GM18517 (cell line): ENCODE data around the gene DOCK4.

ENCODE experiments used
- ATAC-seq: cut with Tn5 transposase; IDR thresholded peaks from one replicate; pipeline ENCODE4 v1.9.1; 2021; ENCODE audit warnings: mild to moderate bottlenecking, moderate library complexity; ENCODE audit not compliant: unreplicated experiment

Gene DOCK4

GRCh38 chr7:112019932-112020331 is 186.3 kb downstream of the DOCK4 start:
- ATAC-seq, result no peak

- no peak for ATAC-seq
Measured at GRCh38 chr7:112018305-112019030, 187.7 kb downstream of the DOCK4 start.

DNA sequence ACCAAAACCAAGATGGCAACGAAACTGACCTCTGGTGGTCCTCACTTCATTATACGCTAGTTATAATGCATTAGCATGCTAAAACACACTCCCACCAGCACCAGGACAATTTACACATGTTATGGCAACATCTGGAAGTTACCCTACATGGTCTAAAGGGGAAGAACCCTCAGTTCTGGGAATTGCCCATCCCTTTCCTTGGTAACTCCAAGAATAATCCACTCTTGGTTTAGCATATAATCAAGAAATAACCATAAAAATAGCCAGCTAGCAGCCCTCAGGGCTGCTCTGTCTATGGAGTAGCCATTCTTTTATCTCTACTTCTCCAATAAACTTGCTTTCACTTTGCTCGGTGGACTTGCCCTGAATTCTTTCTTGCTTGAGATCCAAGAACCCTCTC is 191.1 kb downstream of the DOCK4 start:
- no peak for ATAC-seq

DNA sequence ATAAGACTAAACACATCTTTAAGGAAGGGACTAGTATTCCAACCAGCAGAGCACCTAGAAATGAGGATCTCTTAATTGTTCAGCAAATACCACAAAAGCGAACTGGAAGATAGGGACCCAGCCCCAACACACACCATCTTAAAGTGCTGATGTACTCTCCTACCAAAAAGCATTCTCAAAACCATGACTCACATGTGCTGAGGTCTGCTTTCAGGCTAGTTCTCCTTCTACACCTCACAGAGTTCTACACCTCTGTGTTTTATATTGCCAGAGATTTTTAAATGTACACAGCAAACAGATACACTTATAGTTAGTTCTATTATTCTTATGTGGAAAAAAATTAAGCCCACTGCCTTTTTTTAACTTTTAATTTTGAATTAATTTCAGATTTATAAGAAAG is 191.9 kb downstream of the DOCK4 start:
- no peak for ATAC-seq

DNA sequence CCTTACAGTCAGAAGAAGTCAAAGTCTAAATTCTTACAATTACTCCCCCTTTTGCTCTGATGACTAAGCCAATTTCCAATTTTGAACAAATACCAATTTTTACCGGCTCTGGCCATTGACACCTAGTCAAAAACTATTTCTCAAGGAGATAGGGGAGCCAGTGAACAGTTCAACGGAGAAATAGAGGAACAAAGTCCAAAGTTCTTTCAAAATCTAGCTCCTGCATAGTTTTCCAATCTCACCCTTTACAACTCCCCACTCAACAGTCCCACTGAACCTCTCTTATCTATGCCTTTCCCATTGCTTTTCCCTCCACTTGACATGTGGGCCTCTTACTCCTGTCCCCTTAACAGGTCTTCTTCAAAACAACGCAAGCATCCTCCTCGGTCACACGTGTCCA is 192.9 kb downstream of the DOCK4 start:
- ATAC-seq, result no peak

GRCh38 chr7:112012242-112012641 is 194.0 kb downstream of the DOCK4 start:
- ATAC-seq, result no peak

GRCh38 chr7:112010994-112011393 is 195.2 kb downstream of the DOCK4 start:
- ATAC-seq, result no peak

DNA sequence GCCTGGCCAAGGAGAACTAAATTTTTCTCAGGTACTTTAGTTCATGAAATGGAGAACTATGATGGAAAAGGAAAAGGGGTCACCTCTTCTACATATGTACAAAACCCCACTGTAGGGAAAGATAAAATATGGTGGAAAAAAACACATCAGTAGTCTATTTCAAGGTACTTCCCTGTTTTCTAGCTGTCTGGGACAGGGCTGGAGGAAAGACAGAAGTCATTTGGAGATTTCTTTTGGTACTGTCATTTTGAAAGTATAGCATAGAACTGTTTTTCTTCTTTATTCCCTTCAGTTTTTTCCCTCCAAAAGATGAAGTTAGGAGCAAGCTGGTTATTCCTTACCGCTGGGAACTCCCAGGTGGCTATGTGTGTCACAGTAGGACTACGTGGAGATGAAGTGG is 196.1 kb downstream of the DOCK4 start:
- ATAC-seq, result no peak

GRCh38 chr7:112009081-112009480 is 197.1 kb downstream of the DOCK4 start:
- no peak for ATAC-seq

DNA sequence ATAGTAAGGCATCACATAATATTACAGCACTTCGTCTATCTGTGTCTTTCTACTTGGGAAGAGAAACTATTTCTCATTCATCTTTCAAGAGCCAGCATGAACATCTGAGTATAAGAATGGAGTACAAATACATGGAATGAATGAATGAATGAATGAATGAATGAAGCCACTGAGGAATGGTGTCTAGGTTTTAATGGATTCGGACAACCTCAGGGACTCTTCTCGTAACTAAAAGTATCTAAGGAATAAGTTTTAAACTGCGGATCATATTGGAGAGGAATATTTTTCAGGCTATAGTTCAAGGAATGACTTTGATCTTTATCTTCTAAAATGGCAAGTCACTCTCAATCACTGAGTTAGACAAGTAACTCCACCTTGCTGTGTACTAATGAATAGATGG is 199.0 kb downstream of the DOCK4 start:
- ATAC-seq, result no peak

DNA sequence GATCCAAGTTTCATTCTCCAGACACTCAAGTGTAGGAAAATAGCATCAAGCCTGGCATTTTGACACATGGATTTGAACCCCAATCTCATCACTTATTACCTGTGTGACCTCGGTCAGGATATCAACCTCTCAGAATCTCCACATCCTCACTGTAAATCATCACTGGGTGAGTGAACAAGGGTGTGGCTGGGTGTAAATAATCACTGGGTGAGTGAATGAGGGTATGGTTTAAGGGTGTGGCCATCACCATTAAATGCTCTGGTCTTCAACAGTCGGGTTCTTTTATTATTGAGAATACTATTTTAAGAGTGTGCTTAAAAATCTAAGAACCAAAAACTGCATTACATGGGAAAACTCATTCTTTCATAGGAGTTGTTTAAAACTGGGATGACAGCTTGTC is 200.1 kb downstream of the DOCK4 start:
- ATAC-seq, result no peak

DNA sequence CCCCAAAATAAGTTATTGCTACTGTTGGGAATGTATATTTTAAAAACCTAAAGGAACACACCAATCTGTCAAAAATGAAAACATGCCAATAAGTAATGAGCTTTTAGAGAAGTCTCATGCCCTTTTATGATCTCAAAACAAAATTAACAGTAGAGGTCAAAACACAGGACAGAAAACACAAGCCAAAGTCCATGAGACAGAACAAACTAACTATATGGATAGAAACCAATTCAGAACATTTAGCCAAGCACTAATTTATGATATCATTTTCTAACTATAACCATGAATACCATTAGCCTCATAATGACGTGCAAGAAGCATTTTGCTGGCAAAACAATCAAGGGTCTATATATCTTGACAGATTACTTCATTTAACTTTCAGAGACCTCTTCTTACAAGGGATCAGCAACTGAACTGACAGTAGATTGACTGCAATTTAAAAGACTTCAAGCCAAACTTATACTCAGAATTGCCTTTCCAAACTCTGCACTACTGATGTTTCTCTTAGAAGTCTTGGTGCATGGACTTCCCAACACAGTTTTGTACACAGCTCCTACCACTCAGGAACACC is 200.9 kb downstream of the DOCK4 start:
- no peak for ATAC-seq

GRCh38 chr7:112001091-112001826 is 204.9 kb downstream of the DOCK4 start:
- no peak for ATAC-seq

- no peak for ATAC-seq
Measured at GRCh38 chr7:111998326-111998725, 207.9 kb downstream of the DOCK4 start.

- ATAC-seq, result no peak
Measured at GRCh38 chr7:111997546-111997945, 208.7 kb downstream of the DOCK4 start.

- ATAC-seq, result no peak
Measured at GRCh38 chr7:111992601-111993000, 213.6 kb downstream of the DOCK4 start.

DNA sequence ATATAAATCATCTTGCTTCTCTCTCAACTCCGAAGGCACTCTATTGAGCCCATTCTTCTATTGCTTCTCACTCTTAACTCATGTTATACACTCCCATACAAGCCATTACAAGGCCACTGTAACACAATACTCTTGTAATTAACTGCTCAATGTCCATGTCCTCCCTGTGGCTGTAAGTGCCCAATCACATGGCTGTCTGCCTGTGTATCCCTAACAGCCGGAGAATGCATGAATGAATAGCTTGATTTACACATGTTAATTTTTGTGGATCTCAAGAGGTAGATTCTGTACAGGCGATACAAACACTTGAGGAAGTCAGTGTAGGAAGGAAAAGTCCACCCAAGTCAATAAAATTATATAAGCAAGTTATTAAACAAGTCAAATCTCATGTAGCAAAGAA is 215.6 kb downstream of the DOCK4 start:
- no peak for ATAC-seq

- no peak for ATAC-seq
Measured at GRCh38 chr7:111987886-111988285, 218.3 kb downstream of the DOCK4 start.

DNA sequence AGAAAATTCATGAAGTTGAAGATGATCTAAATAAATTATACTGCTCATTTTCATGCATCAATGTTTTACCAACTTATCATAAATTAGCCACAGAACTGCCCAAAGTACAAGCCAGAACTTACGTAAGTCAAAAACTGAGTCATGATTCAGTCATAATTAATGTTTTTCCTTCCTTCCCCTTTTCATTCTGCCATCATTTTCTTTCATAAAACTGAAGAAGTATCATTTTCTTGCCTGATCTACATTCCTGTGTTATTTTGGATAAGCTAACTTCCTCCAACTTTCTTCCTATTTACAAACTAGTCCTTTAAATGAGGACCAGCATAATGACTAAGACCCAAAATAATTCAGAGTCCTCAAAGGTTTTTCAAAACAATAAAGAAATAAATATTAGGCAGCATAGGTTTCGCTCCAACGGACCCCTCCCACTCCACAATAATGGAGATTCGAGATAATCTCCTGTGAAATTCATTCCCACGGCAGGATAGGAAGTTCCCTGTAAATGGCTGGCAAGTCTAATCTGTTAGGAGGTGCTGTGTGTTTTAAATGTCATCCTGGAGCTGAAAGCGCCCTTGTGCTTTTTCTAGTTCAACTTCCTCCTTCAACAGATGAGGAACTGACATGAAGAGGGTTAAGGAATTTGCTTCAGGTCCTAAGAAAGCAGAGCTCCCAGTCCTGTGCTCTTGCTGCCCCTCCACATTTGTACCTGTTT is 218.9 kb downstream of the DOCK4 start:
- no peak for ATAC-seq

DNA sequence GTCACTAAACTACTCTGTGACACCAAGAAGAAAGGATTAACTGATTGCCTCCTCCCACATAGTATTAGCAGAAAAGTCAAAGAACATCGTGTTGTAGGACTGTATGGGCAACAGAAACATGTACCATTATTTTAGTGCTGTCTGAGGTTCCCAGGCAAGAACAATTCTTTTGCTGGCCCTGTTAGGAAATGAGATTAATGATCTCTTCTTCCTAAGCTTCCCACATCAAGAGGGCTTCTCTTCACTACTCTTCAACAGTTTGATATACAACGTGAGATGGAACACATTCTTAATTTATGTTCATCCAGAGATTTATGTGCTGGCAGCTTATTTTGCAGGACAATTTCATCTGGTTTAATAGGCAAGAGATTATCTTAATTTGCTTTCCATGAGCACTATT is 219.6 kb downstream of the DOCK4 start:
- no peak for ATAC-seq

DNA sequence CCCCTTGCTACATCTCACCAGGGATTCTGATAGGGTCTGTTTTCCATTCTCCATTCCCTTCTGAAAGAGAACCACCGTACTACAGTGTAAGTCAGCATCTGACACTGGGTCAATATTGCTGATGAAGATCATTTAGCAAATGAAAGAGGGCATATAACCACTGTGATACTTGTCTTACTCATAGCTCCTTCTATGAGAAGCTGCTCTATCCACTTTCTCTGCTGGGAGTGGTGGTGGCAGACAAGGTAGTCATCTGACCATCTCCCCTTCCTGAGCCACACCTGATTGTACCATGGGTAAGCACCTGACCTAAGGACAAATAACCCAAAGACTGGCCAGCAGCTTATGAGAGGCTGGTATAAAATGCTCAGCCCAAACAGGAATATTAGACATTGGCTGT is 220.4 kb downstream of the DOCK4 start:
- no peak for ATAC-seq

- no peak for ATAC-seq
Measured at GRCh38 chr7:111982804-111983203, 223.4 kb downstream of the DOCK4 start.
